ENCODE data around the gene BROX. TPM values are rescaled to one million over a fixed set of nuclear protein-coding genes. Genes with fewer than 3 reads are reported as not detected.
A peak's percentile ranks its signal among the peaks of the same experiment; 100 is the strongest.

The BROX gene
- total RNA-seq, 3 donors from 2014 or later = 38.3 to 85.2 (median 45.6) TPM

GRCh38 chr1:222709700-222710153, 2.6 kb upstream of the BROX start:
- H3K27me3 ChIP-seq = no peaks in the 10 kb centered on the region
- no peak overlapping the region for H3K27ac ChIP-seq
- H3K4me3 ChIP-seq = no peak overlapping the region
- no peak for TF ChIP-seq POLR2AphosphoS5 (IDR thresholded peaks at IDR 0.05)
- no peak for TF ChIP-seq POLR2A (IDR thresholded peaks at IDR 0.05)
- TF ChIP-seq CTCF (IDR thresholded peaks at IDR 0.05) = no peak
- no peaks in the 10 kb centered on the region for H3K9me3 ChIP-seq
- no peak for DNase-seq (ENCODE audit: low spot score in 2 of 2)
- intact Hi-C loops (cut with DNase I; ENCODE audit: low total_unique reads) = no loop called here
- H3K36me3 ChIP-seq = no peaks in the 10 kb centered on the region
- H3K4me1 ChIP-seq = peaks cover 0 to 6% of the 10 kb centered on the region in 2 donors

- intact Hi-C loops (cut with DNase I; ENCODE audit: low total_unique reads) = no loop called here
- TF ChIP-seq POLR2A (IDR thresholded peaks at IDR 0.05) (no peak), POLR2AphosphoS5 (IDR thresholded peaks at IDR 0.05) (no peak), CTCF (IDR thresholded peaks at IDR 0.05) (no peak)
- Histone ChIP-seq H3K27me3 (no peaks in the 10 kb centered on the region), H3K9me3 (no peaks in the 10 kb centered on the region), H3K27ac (peak overlapping the region; percentile 92 to 94), H3K4me3 (peak overlapping the region; percentile 71 to 95 (median 90)), H3K4me1 (peaks cover 0 to 6% of the 10 kb centered on the region in 2 donors), H3K36me3 (no peaks in the 10 kb centered on the region)
- peak in 1 of 2 donors; percentile 37 for DNase-seq (ENCODE audit: low spot score in 2 of 2)
These were observed 778 bp upstream of the BROX start for GRCh38 chr1:222711319-222712252.

- TF ChIP-seq CTCF (IDR thresholded peaks at IDR 0.05) = no peak
- peak; percentile 46 for TF ChIP-seq POLR2A (IDR thresholded peaks at IDR 0.05)
- peak; percentile 68 to 93 (median 82) for TF ChIP-seq POLR2AphosphoS5 (IDR thresholded peaks at IDR 0.05)
- Histone ChIP-seq H3K27me3 (no peaks in the 10 kb centered on the region), H3K4me1 (peaks cover 0 to 6% of the 10 kb centered on the region in 2 donors)
These were observed 962 bp downstream of the BROX start for GRCh38 chr1:222713091-222713961.

GRCh38 chr1:222716393-222716792, 4.0 kb downstream of the BROX start:
- H3K27ac ChIP-seq = no peak overlapping the region
- H3K4me3 ChIP-seq = no peak overlapping the region
- no peak for DNase-seq (ENCODE audit: low spot score in 2 of 2)
- no peak for TF ChIP-seq POLR2AphosphoS5 (IDR thresholded peaks at IDR 0.05)
- TF ChIP-seq CTCF (IDR thresholded peaks at IDR 0.05) = no peak
- TF ChIP-seq POLR2A (IDR thresholded peaks at IDR 0.05) = no peak
- intact Hi-C loops (cut with DNase I; ENCODE audit: low total_unique reads) = no loop called here
- peaks cover 5% of the 10 kb centered on the region for H3K36me3 ChIP-seq
- H3K4me1 ChIP-seq = no peaks in the 10 kb centered on the region
- no peaks in the 10 kb centered on the region for H3K9me3 ChIP-seq
- no peaks in the 10 kb centered on the region for H3K27me3 ChIP-seq

More at GRCh38 chr1:222713091-222713961, 962 bp downstream of the BROX start:
- peak overlapping the region; percentile 71 to 95 (median 90) for H3K4me3 ChIP-seq
- no peaks in the 10 kb centered on the region for H3K9me3 ChIP-seq
- DNase-seq (ENCODE audit: low spot score in 2 of 2) = peak; percentile 89 to 93
- intact Hi-C loops (cut with DNase I; ENCODE audit: low total_unique reads) = no loop called here
- peak overlapping the region; percentile 92 to 94 for H3K27ac ChIP-seq
- no peaks in the 10 kb centered on the region for H3K36me3 ChIP-seq
